GM21717 (cell line): ENCODE data around the gene TMEM30B.
"Not testable (repeated sequence)": the region's sequence is repeated elsewhere in the genome, so short reads cannot be mapped to it uniquely, and the experiment has no call there.

Experiments
- ATAC-seq: cut with Tn5 transposase; IDR thresholded peaks from one replicate; pipeline ENCODE4 v1.9.1; 2021; ENCODE audit warnings: mild to moderate bottlenecking, moderate library complexity; ENCODE audit not compliant: unreplicated experiment

The TMEM30B gene

DNA sequence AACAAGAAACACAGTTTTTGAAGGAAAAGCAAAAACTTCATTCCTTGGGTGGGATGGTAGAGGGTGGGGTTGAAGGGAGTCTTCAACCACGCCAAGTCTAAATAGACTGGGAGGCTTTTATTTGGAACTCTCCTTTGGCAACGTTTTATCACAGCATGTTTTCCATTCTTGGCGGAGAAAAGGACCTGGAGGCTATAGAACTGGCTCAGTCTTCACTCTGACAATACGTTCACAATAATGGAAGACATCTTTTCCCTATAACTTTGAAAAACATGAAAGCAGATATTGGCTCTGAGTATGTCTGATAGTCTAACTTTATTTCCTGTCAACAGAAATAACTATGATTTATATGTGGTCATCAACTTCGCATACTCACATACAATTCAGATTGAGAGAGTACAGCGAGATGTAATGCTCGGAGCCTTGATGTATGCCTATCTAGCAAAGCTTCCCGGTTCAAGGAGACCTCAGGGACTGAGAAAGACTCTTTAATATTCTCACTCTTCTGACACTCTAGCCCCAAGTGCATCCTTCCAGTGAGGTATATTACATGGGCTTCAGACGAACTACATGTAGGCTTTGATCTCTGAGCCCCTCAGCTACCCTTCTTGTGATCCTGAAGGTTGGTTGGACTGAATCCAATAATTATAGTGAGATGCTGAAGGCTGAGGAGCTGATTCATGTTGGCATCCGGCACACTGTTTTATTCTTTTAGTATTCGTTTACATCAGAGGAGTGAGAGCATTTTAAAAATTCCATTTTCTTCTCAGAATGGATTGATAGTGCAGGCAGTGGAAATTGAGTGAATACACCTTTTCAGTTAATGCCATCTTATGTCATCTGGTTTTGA, 14.0 kb downstream of the TMEM30B start:
- ATAC-seq = no peak

DNA sequence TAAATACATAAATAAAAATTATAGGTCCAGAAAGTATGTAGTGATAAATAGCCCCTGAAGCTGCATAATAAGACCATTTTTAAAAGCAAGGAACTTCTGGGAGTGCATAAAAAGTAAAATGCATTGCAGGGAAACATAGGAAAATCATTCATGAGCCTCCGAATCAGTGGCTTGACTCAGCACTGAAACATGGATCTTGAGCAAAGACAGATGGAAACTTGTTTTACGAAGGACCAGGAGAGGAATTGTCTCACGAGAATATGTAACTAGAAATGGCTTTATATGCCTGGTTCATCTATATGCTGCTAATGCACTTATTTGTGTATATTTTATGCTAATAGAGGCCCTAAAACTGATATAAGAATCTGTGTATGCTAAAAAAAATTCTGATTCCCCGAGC, 14.7 kb downstream of the TMEM30B start:
- ATAC-seq = no peak

DNA sequence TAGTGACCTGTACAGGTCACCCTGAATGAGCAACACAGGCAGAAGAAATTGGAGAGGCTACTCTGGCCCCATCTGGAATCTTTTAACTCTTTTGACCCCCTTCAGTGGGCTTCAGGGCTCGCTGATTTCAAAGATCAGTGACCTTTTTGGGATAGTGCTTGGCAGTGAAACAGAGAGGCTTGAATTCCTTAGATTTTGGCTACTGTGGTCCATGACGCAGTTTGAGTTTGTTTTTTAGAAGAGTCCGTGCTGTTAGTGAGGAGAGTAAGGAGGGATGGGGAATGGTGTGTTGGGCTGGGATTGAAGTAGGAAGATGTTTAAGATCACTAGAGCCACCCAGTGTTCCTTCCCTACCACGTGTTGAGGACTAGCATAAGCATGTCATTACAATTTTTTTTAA, 16.5 kb downstream of the TMEM30B start:
- no peak for ATAC-seq

DNA sequence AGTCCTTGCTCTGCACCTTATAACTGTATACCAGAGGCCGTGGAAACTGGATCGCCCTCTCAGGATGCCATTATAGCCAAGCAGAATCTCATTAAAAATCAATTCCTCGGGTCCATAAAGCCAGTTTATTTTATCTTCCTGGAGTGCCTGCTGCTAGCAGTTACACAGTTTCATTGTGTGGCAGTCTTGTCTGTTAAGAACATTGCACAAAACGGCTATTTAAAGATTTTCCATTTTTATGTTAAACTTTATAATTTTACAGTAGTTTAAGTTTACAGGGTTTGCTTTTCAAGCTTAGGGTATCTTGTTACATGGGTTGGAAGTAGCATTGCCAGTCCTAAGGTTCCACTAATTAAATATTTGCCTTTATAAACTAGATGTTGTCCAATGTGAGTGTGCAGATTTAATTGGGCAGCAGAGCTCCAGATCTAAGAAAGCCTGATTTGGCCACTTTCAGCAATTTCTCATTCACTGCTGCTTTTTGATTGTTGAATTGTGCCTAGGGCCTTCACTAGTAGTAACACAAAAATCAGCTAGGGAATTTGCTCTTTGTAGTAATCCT, 17.0 kb downstream of the TMEM30B start:
- no peak for ATAC-seq

DNA sequence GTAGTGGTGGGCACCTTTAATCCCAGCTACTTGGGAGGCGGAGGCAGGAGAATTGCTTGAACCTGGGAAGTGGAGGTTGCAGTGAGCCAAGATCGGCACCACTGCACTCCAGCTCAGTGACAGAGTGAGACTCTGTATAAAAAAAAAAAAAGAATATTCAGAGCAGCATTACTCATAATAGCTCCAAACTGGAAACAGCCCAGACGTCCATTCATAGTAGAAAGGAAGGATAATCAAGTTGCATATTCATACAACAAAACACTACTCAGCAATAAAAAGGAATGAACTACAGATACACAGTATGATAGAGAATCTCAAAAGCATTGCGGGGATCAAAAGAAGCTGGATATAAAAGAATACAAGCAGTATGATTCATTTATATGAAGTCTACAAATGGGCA, 19.1 kb downstream of the TMEM30B start:
- ATAC-seq = no peak

- no peak for ATAC-seq
Measured at GRCh38 chr14:61260939-61261776, 20.0 kb downstream of the TMEM30B start.

GRCh38 chr14:61258985-61259384, 22.2 kb downstream of the TMEM30B start:
- ATAC-seq = no peak

- ATAC-seq = no peak
Measured at GRCh38 chr14:61257469-61258057, 23.6 kb downstream of the TMEM30B start.

DNA sequence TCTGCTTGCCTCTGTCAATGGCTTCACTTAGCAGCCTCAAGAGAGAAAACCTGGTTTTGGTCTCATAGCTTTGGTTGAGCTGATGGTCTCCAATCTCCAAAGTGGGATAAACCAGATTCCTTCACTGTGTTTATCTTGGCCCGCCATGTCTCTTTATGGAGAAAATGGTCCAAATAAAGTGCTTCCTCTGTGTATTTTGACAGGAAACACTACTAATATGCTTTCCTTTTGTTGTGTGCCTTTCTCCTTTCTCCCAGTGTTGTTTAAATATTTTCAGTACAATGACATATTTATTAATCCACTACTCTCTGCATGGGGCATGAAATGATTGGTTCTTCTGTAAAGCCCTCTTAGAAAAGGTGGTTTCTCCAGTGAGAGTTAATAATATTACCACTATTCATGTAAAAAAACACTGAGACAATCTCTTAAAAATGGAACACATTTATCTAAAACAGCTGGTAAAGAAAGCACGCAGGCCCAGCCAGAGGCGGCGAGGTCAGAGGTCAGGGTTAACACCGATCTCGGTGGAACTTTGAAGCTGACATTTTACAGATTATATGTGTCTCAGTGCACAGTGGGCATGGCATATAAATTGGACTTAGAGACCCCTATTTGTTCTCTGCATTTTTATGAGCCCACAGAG, 24.2 kb downstream of the TMEM30B start:
- ATAC-seq = no peak

DNA sequence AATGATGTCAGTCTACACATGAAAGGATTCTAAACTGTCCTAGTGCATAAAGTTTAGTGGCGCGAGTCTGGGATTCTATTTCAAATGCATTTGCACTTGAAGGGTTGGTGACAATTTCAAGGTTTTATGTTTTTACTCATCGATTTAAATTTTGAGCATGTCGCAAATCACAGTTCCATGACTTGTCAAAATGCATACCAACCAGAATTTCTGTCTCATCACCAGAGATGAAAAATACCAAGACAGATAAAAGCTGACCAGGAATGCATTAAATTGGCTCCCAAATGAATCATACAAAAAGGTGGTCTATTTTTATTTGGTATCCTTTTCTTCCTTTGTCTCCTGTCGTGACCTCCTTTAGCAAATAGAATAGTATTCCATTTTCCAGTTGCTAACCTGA, 25.2 kb downstream of the TMEM30B start:
- ATAC-seq = no peak

- no peak for ATAC-seq
Measured at GRCh38 chr14:61254808-61255526, 26.2 kb downstream of the TMEM30B start.

- ATAC-seq = no peak
Measured at GRCh38 chr14:61253064-61253738, 27.9 kb downstream of the TMEM30B start.

DNA sequence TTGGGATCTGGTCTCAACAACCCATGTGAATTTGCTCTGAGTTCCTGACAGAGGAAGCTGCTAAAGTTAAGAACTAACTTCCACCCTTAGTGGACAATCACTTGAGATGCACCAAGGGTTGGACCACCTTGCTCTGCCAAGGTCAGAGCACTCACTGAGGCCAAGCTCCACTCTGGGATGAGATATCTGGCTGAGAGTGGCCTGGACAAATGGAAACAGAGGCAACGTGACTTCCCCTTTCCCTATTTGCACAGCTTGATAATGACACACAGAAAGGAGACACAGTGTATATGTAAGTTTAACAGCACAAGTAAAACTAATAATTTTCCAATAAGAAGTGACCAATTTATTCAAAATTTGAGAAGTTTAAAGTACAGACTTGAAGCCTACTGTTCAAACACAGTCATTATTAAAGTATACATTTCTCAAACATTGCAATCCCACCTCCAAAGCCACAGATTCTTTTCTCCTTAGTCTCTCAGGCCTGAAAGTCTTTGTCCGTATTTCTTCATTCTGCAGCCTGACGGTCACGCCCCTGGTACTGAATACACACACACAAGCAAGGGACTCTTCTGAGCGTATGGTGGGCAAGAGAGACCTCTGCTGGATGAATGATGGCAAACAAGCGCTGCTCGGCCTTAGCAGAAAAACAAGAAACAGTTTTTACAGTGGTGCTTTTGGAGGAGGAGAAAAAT, 28.6 kb downstream of the TMEM30B start:
- peak; percentile 78 for ATAC-seq

GRCh38 chr14:61250063-61250462, 31.1 kb downstream of the TMEM30B start:
- no peak for ATAC-seq

GRCh38 chr14:61247935-61248334, 33.2 kb downstream of the TMEM30B start:
- no peak for ATAC-seq

DNA sequence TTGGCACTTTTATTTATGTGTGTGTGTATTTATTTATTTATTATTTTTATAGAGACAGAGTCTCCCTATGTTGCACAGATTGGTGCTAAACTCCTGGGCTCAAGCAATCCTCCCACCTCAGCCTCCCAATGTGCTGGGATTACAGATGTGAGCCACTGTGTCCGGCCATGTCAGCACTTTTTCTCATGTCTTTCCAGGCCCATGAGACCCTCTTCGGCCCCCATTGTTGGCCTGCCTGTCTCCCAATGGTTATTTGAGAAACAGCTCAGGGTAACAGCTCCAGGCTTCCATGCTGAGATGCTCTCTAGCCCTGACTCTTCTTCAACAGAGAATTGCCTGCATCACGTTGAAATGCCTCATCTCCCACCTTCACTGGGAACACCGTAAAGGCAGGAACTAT, 34.4 kb downstream of the TMEM30B start:
- ATAC-seq = no peak

- ATAC-seq = no peak
Measured at GRCh38 chr14:61244009-61244408, 37.1 kb downstream of the TMEM30B start.

- ATAC-seq = no peak
Measured at GRCh38 chr14:61240206-61240605, 40.9 kb downstream of the TMEM30B start.

GRCh38 chr14:61239285-61239684, 41.9 kb downstream of the TMEM30B start:
- ATAC-seq = not testable (repeated sequence)
